GM12865 (cell line): ENCODE data around the gene ADAM15.

ENCODE experiments used
- DNase-seq: peaks from one replicate; pipeline ENCODE4 v3.0.0; 2010; ENCODE audit warnings: low read depth
- H3K4me3 ChIP-seq: 2 replicates; pipeline ENCODE4 v1.5.1; 2011; ENCODE audit warnings: mild to moderate bottlenecking, low read depth, low read length, control low read depth
- TF ChIP-seq, protein P1 (sequence below): IDR thresholded peaks from 2 replicates; pipeline ENCODE4 v1.5.1; 2011; ENCODE audit warnings: low read length, control low read depth, low read depth, inconsistent platforms; ENCODE audit not compliant: insufficient read depth; ENCODE audit errors: missing control alignments

ADAM15 gene

DNA sequence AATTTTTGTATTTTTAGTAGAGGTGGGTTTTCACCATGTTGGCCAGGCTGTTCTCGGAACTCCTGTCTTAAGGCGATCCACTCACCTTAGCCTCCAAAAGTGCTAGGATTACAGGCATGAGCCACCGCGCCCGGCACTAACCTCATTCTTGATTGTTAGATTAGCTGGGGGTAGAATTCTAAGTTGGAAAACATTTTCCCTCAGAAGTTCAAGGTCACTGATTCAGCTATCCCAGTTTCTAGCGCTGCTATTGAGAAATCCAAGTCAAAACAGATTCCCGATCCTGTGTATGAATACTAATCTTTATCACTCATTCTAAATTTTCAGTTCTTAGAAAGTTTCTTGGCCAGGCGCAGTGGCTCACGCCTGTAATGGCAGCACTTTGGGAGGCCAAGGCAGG lies 52.2 kb downstream of the ADAM15 start:
- H3K4me3 ChIP-seq: no peak overlapping the region
- DNase-seq: no peak
- TF ChIP-seq, protein P1, sequence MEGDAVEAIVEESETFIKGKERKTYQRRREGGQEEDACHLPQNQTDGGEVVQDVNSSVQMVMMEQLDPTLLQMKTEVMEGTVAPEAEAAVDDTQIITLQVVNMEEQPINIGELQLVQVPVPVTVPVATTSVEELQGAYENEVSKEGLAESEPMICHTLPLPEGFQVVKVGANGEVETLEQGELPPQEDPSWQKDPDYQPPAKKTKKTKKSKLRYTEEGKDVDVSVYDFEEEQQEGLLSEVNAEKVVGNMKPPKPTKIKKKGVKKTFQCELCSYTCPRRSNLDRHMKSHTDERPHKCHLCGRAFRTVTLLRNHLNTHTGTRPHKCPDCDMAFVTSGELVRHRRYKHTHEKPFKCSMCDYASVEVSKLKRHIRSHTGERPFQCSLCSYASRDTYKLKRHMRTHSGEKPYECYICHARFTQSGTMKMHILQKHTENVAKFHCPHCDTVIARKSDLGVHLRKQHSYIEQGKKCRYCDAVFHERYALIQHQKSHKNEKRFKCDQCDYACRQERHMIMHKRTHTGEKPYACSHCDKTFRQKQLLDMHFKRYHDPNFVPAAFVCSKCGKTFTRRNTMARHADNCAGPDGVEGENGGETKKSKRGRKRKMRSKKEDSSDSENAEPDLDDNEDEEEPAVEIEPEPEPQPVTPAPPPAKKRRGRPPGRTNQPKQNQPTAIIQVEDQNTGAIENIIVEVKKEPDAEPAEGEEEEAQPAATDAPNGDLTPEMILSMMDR: no peak

DNA sequence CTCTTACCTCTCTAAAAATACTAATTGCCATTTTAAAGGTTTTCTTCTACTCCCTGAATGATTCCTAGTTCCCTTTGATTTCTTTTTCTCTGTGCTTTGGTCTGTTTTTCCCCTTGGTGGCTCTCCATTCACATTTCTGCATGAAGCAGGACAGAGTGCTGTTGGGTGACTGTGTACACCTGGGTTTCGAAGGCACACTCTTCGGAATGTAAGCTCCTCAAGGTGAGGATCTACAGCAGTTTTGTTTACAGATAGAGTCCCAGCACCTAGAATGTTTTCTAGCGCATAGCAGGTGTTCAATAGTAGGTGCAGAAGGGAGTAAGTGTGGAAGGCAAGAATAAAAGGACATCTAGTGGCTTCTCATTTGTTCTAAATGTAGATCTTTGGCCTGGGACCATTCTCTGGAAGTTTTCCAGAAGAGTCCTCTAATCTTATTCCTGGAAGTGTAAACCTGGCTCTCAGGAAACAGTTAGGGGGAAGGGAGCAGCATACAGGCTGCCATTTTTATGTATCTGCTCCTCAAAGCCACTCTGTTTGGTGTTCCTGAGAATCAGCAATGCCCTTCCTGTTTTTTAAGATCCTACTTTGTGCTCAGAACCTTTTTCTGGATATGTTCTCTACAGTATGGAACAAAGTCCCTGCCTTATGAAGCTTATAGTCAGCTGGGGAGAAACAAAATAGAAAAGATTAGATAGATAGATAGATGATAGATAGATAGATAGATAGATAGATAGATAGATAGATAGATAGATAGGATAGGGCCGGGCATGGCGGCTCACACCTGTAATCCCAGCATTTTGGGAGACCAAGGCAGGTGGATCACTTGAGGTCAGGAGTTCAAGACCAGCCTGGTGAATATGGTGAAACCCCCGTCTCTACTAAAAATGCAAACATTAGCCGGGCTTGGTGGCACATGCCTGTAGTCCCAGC lies 53.8 kb downstream of the ADAM15 start:
- H3K4me3 ChIP-seq: no peak overlapping the region
- no peak for DNase-seq
- TF ChIP-seq, protein P1: no peak

DNA sequence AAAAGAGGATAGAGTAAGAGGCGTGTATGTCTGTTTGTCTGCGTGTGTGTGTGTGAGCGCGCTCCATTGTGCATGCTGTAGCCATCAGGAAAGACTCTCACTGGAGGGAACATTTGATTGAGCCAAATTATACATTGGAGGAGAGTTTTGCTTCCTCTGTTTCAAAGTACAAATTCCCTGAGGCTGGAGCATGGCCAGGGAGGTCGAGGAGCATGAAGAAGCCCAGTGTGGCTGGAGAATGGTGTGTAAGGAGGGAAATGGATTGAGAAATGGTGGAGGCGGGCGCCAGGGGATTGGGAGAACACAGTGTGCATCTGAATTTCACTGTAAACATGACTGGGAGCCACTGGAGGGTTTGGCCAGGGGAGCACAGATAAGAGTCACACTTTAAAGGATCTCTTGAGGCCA lies 54.5 kb downstream of the ADAM15 start:
- H3K4me3 ChIP-seq: no peak overlapping the region
- TF ChIP-seq, protein P1: no peak
- DNase-seq: no peak

DNA sequence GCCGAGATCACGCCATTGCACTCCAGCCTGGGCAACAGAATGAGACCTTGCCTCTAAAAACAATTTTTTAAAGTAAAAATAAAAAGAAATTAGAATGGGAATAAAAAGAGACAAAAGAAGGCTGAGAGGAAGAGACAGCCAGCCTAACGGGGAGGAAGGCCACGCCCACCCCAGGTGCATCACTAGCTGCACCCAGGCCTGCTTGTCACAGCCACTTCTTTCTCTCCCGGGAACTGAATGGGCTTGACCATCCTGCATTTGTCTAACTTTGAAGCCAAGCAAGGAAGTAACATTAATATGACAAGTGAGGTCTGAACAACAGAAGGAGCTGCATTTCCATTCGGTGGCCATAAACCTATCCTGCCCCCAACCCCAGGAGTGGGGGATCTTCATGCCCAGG lies 55.7 kb downstream of the ADAM15 start:
- no peak overlapping the region for H3K4me3 ChIP-seq
- DNase-seq: no peak
- TF ChIP-seq, protein P1: no peak

DNA sequence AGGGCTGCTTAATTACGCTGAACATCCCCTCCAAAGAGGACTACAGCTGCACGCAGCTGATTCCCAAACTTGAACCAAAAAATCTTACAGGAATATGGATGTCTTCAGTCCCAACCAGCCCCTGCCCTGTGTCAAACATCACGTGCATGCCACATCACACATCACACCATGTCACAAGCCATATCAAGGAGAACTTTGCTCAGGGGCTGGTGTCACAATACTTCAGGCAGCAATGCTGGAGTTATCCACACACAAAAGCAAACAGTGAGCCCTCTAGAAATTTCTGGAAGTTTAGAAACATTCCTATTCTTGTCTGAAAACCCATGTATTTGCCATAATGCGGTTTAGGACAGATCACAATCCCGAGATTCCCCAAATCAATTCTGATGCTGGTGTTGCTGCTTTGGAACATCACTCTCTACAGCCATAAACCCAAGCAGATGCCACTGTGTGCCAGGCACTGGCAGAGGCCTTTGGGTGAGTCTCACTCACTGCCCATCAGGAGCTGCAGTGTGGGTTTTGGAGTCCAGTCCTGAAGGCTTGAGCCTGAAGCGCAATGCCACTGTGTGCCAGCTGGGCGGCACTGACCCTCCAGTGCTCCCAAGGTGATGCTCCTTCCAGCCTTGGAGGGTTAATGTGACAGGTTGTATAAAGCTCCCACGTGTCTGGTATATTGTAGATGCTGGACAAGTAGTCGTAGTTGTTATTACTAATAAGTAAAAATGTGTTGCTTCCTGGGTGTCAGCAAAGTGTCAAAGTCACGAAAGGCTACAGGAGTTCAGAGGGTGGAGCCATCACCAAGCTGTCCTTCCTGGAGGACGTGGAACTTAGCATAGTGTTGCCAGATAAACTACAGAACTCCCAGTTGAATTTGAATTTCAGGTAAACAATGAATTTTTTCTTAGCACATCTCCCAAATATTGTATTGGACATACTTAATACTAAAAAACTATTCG lies 56.5 kb downstream of the ADAM15 start:
- no peak overlapping the region for H3K4me3 ChIP-seq
- TF ChIP-seq, protein P1: no peak
- no peak for DNase-seq

DNA sequence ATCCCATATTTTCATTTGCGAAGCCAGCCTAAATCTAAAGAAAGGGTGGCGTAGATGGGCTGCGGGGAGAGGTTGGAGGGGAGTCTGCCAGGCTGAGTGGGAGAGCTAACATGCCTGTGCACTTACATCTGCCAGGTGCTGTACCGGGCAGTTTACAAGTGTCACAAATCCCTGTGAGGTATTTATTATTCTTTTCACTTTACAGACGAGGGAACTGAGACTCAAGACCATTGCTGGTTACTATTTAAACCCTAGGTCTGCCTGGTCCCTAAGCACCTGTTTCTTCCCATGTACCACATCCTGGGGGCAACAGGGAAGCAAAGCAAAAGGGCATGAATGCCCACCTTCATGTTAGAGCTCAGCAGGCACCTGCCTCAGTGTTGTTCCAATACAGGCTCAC lies 57.2 kb downstream of the ADAM15 start:
- no peak overlapping the region for H3K4me3 ChIP-seq
- TF ChIP-seq, protein P1: no peak
- DNase-seq: no peak
